Stimulated activated CD8-positive, alpha-beta memory T cell treated with anti-CD3 and anti-CD28 coated beads, Interleukin-4, amount 100 ng/mL, for 48 hours (primary cell): ENCODE results near the gene ZSCAN16.

Experiments
- DNase-seq: peaks from one replicate; pipeline ENCODE4 v3.0.0-alpha.2; 2020

ZSCAN16 gene

GRCh38 chr6:28134716-28135115 lies 10.3 kb downstream of the ZSCAN16 start:
- no peak for DNase-seq

GRCh38 chr6:28135393-28135792 lies 11.0 kb downstream of the ZSCAN16 start:
- no peak for DNase-seq

- DNase-seq = peak; percentile 87
Measured at GRCh38 chr6:28136585-28137504, 12.4 kb downstream of the ZSCAN16 start.

- no peak for DNase-seq
Measured at GRCh38 chr6:28137505-28137981, 13.1 kb downstream of the ZSCAN16 start.

- DNase-seq = no peak
Measured at GRCh38 chr6:28139860-28140543, 15.6 kb downstream of the ZSCAN16 start.

GRCh38 chr6:28140616-28141015 lies 16.2 kb downstream of the ZSCAN16 start:
- no peak for DNase-seq

GRCh38 chr6:28141500-28142329 lies 17.3 kb downstream of the ZSCAN16 start, which contains the start of gene ZKSCAN8:
Gene ZKSCAN8, plus strand, starts transcription at chr6:28141883. Its CDS starts 6,525 bp downstream, at chr6:28148408.
- DNase-seq = peak; percentile 82

GRCh38 chr6:28142446-28142845 lies 18.0 kb downstream of the ZSCAN16 start:
- no peak for DNase-seq

- DNase-seq = no peak
Measured at GRCh38 chr6:28145231-28145630, 20.8 kb downstream of the ZSCAN16 start.

- no peak for DNase-seq
Measured at GRCh38 chr6:28152531-28152930, 28.1 kb downstream of the ZSCAN16 start.

GRCh38 chr6:28153546-28153945 lies 29.1 kb downstream of the ZSCAN16 start:
- no peak for DNase-seq

- DNase-seq = no peak
Measured at GRCh38 chr6:28154357-28154756, 29.9 kb downstream of the ZSCAN16 start.

- no peak for DNase-seq
Measured at GRCh38 chr6:28158318-28158717, 33.9 kb downstream of the ZSCAN16 start.

- DNase-seq = no peak
Measured at GRCh38 chr6:28159029-28159607, 34.7 kb downstream of the ZSCAN16 start.

- no peak for DNase-seq
Measured at GRCh38 chr6:28160233-28160632, 35.8 kb downstream of the ZSCAN16 start.

- DNase-seq = peak; percentile 92
Measured at GRCh38 chr6:28161410-28162079, 37.1 kb downstream of the ZSCAN16 start.

- DNase-seq = no peak
Measured at GRCh38 chr6:28165563-28165962, 41.2 kb downstream of the ZSCAN16 start.

- no peak for DNase-seq
Measured at GRCh38 chr6:28167068-28167467, 42.7 kb downstream of the ZSCAN16 start.

- DNase-seq = no peak
Measured at GRCh38 chr6:28167926-28168325, 43.5 kb downstream of the ZSCAN16 start.

- DNase-seq = no peak
Measured at GRCh38 chr6:28171271-28171670, 46.9 kb downstream of the ZSCAN16 start.

- no peak for DNase-seq
Measured at GRCh38 chr6:28172006-28172405, 47.6 kb downstream of the ZSCAN16 start.

- DNase-seq = no peak
Measured at GRCh38 chr6:28176373-28176772, 52.0 kb downstream of the ZSCAN16 start.
